Measurements from ENCODE around the gene DOCK9.
A peak's percentile ranks its signal among the peaks of the same experiment; 100 is the strongest.

DOCK9 gene

DNA sequence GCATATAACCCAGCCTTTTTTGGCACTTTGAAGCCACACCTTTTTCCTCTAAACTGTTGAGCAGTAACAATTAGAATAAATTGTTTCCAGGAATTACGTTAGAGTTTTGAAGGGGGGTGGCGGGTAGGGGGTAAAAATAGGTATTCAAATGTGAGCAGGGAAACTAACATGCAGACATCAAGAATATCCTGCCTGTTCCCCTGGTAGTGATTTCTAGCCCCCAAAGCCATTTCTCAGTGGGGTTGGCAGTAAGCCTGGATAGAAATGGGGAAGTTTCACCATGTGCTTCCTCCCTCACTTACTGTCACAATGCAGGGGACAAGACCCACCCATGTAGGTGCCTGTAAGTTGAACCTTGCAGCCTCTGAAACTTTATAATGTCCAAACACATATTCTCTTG is 3.8 kb downstream of the DOCK9 start:
- no peak for DNase-seq

DNA sequence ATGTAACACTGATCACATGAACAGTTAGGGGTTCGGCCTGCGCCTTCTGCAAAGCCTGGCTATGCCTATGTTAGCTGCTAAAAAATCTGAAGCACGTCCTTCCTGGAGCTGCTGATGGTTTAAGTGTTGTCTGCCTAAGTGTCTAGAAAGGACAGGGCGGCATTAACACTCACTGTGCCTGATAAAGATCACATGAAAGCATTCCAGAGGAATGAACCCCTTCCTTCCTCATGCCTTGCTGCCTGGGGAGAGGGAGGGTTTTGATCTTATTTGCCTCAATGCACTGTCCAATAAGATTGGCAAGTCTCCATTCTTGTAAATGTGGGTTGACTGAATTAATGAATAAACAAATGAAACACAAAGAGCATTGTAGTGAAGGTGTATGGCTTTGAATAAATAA is 5.2 kb downstream of the DOCK9 start:
- DNase-seq = no peak

DNA sequence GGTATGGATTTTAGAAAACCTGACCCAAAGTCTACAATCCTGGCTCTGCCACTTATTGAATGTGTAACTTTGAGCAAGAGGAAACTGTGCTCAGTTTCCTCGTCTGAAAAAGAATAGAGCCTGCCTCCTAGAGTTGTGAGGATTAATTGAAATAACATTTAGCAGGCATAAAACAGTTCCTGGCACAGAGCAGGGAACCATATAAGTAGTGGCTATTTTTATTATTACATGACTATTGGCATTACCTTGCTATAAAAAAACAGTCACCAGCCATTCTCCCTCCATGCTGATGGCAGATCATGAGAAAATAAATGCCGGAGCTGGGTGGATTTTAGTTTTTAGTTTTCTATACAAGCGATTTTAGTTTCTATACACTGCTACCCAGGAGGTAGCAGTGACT is 5.8 kb downstream of the DOCK9 start:
- DNase-seq = no peak

DNA sequence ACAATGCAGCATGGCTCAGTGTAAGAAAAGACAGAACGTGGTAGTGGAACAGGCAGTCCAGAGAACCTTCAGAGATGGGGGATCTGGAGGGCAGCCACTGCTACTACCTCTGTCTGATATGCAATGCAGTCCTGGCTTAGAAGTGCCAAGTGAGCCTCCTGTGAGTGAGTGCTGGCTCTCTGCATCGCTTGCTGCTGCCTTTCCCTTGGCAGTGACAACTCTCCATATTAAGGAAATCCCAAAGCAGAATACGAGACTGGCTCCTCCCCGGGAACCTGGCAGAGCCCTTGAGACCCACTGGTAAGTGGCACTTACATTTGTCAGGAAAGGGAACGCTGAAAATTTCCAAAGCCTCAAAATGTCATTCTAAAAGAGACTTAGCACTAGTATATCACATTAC is 7.5 kb downstream of the DOCK9 start:
- no peak for DNase-seq

DNA sequence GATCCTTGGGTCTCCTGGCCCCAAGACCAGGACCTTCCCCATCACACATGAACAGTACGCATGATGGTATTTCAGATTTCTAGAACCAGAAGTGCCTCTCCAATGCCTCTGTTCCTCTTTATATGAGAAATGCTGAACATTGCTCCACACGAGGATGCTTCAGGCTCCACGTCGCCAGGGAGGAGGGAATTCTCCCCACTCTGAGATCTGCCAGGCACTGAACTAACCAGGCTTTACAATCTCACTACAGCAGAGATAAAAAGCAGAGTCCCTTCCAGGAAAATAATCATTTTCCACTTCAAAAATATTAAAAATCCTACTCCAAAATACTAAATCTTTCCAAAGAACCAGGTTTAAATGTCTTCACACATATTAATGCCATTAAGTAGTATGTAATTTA is 10.4 kb downstream of the DOCK9 start:
- DNase-seq = no peak

DNA sequence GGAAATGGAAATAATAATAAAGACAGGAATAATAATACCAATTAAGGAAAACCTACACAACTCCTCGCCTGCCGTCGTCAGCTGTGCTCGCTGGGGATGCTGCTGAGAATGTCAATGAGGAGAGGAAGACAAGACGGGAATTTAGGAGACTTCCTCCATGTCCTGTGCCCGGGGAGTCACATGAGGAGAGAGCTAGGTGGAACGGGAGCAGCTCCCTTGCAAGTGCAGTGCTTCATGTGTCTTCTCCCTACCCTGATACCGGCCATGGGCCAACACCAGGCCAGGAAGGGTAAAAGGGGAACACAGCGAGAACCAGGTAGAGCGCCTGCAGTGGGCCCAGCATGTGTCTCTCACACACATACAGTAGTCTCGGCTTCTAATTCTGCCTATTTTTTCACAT is 11.8 kb downstream of the DOCK9 start:
- DNase-seq = no peak

DNA sequence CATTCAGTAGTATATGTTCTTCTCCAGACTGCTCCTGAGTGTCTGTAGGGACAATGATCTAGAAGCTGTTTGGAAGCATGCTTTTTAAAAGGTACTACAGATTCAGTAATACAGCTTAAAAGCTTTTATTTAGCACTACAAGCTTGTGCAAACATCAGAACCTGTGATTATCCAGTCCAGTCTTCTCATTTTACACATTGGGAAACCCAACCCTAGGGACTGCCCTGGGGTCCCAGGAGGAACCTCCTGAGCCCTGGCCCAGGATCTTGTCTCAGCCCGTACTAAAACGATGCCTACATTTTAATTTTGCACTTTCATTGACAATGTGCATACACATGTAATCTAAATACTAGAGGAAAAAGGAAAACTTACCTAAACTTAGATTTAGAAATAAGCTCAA is 12.5 kb downstream of the DOCK9 start:
- DNase-seq = peak; percentile 33

DNA sequence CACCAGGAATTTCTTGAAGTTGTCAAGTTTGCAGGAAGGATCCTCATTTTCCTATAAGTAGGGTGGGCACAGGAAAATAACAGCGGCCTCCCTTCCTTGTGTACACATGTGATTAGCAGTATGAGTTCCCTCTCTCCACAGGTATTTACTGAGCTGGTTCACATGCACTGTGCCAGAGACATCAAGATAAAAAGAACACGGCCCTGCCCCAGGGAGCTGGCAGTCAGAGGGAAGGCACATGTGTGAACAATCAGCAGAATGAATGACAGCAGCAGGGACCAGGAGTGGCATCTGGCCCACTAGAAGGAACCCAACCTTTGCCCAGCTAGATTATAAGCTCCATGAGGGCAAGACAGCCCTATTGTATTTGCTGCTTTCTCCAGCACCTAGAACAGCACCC is 13.9 kb downstream of the DOCK9 start:
- DNase-seq = no peak

DNA sequence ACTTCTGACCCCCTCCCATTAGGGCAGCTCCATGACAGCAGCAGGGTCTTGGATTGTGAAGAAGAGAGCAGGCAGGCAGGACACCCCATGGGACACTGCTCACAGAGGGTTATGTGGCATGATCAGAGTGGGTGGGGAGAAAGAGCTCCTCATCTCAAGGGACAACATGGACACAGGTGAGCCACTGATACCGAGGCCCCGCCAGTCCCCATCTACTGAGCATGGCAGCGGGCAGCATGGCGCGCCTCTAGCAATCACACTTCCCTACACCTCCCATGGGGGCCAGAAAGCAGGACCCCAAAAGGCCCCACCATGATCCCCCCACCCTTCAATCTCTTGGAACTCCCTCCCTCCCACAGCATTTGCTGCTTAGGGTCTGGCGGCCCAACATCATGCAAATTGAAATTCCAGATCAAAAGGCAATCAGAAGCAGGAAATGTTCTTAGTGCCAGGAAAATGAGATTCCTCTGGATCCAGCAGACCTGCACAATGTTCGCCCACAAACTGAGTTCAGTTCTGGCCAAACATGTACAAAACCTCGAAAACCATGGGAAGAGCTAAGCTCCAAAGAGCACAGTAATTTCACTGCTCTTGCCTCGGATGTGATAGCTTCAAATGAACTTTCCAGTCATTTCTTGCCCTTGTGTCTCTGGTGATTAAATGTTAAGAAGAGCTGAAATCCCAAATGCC is 14.8 kb downstream of the DOCK9 start:
- no peak for DNase-seq

DNA sequence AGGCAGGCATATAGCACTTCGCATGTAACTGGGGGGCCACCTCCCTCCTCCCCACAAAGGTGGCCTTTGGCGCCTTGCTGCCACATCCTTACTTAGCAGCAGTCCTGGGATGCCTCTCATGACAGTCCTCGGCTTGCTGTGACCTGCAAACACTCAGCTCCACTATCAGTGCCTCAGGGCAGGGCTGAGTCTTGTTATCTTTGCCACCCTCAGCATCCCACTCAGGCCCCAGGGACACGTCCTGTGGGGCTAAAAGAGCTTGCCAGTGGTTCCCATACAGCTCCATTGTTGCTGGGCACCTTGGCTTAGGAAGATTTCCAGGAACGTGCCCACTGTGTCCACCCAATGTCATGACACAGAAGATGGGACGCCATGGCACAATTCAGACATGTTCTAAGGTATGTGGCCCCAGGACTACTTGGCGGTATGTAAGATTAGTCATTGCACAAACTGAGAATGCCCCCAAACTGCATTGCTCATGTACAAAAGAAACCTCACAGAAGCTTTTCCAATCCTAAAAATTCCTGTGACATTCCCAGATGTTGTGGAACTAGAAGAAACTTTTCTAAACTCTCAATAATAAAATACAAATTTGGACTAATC is 16.3 kb downstream of the DOCK9 start:
- DNase-seq = no peak

DNA sequence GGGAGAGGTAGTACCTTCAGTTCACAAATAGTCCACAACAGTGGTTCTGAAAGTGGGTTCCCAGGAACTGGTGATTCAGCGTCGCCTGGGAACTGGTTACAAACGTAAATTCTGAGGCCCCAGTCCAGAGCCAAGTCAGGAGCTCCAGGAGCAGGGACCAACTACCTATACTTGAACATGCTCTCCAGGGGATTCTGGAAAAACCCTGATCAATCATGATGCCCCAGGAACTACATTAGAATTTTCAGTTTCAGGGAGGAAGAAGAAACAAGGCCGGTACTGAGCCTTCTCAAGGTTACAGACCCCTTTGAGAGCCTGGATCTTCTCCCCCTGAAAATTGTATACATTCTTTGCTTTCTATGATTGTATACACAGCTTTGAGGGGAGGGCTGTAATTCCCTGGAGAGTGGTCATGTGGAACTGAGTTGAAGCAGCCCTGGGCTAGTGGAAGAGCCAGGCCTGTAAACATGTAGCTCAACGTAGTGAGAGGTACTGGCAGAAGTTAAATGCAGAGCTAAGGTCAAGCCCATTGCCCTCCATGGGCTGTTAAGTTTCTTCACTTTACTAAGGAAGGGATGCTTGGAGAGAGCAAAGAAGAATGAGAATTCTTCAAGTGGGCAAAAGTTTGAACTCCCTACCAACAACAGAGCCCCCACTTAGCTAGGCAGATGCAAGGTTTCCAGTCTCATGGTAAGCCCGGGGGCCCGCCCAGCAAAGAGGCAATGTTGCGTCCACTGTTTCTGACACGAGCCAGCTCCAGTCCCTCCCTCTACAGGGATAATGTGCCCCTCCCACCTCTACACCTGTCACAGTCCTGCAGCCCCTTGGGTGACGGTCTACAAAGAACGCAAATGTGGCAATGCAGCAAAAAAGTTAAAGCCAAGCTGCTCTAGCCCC is 17.0 kb downstream of the DOCK9 start:
- DNase-seq = no peak

DNA sequence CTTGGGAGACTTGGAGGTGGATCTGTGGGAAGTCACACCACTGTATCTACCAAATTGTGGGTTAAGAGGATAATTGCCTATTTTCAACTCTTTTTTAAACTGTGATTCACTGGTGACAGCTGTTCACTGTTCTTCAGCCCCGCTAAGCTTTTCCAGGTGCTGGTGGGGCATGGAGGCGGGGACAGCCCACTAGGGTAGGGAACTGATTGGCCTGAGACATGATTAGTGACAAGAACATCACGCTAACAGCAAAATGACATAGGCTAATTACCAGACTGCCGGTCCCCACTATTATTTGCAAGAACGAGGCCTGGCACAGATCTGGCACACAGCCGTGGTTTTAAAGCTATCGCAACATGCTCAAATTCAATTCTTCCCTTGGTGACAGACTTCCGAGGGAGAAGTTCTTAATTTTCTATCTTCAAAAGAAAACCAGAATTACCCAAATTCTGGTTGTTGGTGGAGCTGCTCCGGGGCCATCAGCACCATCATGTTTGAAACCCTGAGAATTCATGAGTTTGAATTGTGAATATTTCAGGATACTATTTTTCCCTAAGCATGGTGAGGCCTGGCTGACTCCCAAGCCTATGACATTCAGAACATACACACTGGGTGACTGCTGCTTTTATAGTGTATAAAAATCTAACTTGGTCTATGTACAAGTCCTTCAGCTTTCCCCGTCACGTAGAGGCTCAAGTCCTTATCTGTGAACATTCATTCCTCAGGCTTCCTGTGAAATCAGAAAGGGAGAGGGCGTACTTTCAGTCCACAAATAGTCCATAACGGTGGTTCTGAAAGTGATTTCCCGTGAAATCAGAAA is 17.9 kb downstream of the DOCK9 start:
- DNase-seq = peak; percentile 28

DNA sequence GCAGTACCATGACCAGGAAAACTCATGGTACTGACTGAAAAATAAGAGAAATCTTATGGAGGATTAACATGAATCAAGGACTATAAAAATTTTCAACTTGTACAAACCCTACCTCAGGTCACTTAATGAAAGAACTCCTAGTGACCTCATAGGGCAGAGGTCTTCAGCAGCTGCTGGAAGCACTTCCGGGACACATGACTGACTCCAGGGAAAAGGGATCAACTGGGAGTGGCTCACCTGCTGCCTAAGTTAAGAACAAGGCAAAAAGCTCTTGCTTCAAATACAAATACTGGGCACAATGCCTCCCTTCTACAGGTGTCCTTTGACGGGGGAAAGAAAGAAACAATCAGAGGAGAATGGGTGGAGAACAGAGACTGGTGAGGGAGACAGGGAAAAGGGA is 18.6 kb downstream of the DOCK9 start:
- no peak for DNase-seq

DNA sequence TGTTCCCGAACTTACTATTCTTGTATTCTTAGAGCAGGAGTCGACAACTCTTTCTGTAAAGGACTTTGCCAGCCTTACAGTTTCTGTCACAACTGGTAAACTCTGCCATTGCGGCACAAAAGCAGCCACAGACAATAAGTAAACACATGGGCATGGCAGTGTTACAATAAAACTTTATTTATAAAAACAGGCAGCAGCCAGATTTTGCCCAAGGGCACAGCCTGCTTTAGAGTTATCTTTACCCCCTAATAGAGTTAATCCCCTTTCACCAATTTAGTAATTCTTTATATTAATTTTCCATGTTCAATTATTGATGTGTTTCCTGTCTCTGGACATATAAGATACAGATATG is 19.4 kb downstream of the DOCK9 start:
- DNase-seq = no peak

DNA sequence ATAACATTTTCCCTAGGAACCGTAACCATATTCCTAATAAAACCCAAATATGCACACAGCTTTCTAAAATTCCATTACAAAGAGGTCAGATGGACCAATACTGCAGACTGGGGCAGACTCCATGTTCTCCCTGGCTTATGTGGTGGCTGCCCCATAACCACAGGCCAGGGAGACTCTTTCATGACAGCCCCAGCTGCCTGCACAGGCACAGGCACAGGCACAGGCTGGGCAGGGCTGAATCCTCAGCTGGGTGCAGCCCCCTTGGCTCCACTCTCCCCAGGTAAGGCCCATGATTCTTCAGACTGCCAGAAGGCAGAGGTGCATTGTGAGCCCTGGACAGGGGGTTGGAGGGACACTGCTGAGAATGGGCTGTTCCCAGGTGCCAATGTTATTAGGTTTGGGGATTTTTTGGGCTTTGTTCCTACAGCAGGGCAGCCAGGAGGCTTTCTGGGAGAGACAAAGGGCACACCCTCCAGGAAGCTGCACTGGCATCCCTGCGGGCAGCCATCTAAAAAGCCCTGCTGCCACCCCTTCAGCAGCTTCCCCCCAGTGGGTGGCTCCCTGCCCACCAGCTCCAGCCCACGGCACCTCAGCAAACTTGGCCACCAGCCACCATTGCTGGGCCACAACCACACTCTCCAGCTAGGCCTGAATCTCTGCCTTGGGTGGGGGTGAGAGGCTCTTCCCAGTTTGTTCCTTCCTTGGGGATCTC is 20.0 kb downstream of the DOCK9 start:
- DNase-seq = no peak

DNA sequence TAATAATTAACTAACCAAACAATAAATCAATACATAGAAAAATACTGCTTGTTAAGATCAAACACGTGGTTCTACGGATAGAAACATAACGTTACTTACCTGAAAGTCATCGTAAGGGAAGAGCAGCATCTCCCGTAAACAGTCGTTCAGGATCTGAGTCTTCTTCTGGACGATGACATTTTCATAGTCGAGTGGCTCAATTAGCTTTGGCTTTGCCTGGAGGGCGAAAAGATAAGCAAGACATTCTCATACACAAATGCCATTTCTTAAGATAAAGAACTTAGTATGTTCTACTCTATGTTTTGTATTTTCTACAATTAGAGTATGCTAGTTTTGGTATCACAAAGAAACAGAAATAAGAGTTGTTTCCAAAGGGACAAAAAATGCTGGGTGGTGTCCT is 22.5 kb downstream of the DOCK9 start:
- DNase-seq = no peak

DNA sequence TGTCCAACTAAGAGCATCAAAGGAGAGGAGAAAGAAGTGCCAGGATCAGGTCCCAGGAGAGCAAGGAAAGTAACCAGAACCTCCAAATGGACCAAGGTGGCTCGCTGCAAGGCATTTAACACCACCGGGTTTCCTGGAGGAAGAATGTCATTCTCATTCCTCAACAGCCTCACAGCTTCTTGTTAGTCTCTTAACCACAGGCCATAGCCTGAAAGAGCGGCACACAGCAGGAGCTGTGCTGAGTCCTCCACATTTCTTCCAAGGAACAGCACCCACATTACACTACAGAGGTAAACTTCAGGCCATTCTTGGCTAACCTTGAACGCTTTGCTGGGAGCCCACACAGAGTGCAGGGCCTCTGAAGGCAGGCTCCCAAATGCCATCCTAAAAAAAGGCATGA is 23.6 kb downstream of the DOCK9 start:
- DNase-seq = no peak

DNA sequence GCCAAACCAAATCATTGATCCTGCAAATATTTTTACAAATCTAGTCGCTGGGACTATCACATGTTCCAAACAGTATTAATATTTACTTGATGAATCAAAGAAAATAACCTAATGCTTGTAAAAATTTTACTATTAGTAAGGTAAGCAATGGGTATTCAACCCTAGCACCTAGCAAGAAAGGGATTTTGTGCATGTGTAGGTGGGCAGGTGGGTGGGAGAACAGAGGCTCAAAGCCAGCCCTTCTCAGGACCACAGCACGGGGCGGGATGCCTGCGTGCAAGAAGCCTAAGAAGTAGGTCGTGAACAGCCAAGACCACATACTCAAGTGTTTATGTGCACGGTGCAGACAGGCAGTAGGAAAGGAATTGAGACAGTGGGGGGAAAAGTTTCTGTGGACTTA is 26.6 kb downstream of the DOCK9 start:
- no peak for DNase-seq

DNA sequence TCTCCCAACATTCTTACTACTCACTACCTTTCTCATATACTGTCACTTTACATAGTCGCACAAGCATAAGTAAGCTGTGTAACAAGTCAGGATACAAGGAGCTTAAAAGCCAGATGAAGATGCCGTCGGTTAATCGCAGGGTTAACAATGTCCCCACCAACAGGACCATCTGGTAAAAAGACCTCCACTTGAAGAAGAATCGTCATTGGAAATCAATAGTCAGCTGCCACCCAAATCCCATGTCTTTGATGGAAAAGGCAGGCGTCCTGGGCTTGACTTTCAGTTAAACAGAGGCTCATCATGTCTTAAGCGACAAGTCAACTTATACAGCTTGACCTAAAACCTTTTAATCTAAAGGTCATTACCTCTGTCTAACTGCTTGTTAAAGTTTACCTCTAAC is 27.2 kb downstream of the DOCK9 start:
- DNase-seq = no peak

DNA sequence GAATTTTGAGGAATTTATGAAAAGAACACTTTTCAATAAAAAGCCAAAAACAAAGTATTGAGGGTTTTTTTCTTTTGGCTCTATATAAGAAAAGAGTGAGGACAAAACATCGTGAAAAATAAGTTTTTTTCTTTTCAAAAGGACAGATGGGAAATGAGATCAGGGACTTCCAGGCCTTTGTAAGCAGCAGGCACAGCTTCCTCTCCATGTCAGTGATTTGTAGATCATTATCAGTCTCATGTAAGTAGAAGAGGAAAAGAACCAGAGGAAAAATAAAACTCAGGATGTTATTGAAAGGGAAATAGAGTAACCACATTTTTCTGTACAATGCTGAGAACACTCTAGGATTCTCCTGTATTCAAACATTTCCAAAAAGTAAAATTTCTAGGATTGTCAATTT is 29.9 kb downstream of the DOCK9 start:
- DNase-seq = no peak

DNA sequence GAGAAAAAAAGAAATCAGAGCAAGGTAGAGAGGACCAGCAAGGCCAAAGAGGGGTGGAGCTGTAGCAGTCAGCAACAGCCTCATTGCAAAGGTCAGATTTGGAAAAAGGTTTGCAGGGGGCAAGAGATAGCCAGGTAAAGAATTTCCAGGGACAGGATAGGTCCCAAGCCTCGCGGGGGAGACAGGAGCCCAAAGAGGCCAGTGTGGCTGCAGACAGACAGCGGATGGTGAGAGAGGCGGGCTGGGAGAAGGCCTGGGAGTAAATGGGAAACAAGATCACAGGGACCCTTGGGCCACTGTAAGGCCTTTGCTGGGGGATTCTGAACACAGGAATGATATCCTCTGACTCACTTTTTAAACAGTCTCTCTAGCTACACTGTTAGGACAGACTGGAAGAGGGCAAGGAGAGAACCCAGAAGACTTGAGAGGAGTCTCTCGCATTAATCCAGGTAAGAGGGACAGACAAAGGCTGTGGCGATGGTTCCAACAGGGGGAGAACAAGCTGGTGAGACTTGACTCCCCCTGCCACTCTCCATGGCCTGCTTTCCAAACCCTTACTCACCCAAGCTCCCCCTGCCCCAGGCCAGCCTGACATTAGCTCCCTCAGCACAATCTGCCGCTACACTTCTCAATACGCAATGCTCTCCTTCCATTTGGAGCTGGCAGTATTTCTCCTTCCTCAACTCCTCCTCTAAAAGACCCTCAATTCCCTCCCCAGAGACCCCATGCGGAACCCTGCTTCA is 31.8 kb downstream of the DOCK9 start:
- no peak for DNase-seq

DNA sequence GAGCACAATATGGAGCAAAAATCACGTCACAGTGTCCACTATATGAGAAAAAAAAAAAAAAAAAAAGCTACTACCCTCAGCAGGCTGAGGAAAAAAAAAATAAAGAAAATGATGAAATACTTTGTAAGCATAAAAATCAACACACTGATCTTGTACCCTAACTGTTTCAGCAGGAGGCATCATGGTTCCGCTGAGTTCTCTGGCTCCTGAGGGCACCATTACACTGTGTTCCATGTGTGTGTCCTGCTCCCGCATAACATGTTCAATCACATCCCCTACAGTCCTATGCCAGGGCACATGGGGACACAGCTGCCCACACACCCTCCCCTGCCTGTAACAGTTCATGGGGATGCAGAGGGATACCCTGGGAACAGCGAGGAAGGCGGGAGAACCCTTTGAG is 33.5 kb downstream of the DOCK9 start:
- no peak for DNase-seq
